ENCODE results near the gene SLC9A9. TPM values are rescaled to one million over a fixed set of nuclear protein-coding genes. Genes with fewer than 3 reads are reported as not detected.

The SLC9A9 gene
- total and polyA plus RNA-seq, 2 of the 8 experiments (the other 6 are each of a cell fraction or from before 2014, with no cell fraction given) = 0.48 to 1.1 TPM

DNA sequence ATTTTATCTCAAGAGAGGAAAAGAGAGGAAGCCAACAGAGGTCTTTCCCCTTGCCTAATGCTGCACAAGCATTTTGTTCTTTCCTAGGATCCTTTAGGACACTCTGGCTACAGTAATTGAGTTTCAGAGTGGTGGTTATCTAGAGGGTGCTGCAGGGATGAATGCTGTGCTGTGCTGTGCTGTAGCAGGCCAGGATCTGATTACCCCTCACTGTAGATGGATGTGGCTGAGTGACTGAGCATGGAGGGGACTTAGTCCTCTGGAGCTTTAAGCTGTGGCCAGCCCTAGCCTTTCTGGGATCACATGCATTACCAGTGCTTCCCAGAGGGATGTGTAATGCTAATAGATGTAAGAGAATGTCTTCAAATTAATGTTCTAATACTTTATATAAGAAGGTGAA, 94.8 kb downstream of the SLC9A9 start (continued):
- TF ChIP-seq, protein P1, sequence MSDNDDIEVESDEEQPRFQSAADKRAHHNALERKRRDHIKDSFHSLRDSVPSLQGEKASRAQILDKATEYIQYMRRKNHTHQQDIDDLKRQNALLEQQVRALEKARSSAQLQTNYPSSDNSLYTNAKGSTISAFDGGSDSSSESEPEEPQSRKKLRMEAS (IDR thresholded peaks at IDR 0.05) = no peak
